SU-DHL-6 (cell line): ENCODE data around the gene GPAM.

Experiments used
- CTCF ChIP-seq: fragments of 200-600 bp; sonication (generic); IDR thresholded peaks from one replicate; pipeline ENCODE4 v1.5.1; 2017; ENCODE audit warnings: antibody characterized with exemption, mild to moderate bottlenecking, low read length, moderate library complexity; ENCODE audit not compliant: insufficient read depth, poor library complexity, severe bottlenecking
- EZH2phosphoT487 ChIP-seq: fragments of 200-600 bp; sonication (generic), shearing (Covaris generic); conservative IDR thresholded peaks from 2 replicates; pipeline ENCODE4 v1.6.1; 2018; ENCODE audit warnings: mild to moderate bottlenecking, antibody characterized with exemption, low read length, moderate library complexity, mixed read lengths

DNA sequence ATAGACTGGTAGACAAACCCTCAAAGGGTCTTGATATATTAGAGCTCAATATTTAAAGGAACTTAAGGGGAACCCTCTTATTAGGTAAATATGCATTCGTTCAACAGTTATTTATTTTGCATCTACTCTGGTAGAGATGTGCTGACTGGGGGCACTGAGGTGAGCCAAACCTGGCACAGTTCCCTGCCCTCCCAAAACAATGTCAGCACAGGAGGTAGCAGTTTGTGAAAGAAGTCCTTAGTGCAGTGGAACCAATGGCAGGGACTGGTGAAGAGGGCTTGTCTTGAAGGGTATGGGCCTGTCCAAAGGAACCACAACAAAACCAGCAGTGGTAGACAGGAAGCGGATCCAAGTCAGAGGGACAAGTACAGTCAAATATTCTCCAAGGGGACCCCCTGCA lies 32.6 kb upstream of the GPAM start:
- TF ChIP-seq CTCF (no peak), EZH2phosphoT487 (no peak)
